WTC11 (cell line): Measurements from ENCODE around the gene CNBP. TPM values are rescaled to one million over a fixed set of nuclear protein-coding genes. Genes with fewer than 3 reads are reported as not detected.
"Not testable (repeated sequence)": the region's sequence is repeated elsewhere in the genome, so short reads cannot be mapped to it uniquely, and the experiment has no call there.

ENCODE experiments used
- ATAC-seq: fragments of 200-7000 bp; cut with Tn5 transposase; 2 replicates; pipeline ENCODE4 v1.10.0; 2021; ENCODE audit warnings: mild to moderate bottlenecking, moderate library complexity
- CTCF ChIA-PET: fragments of 300-600 bp; sonication (Branson Sonifier 250); formaldehyde crosslinking; loops from one replicate; lab custom pipeline; 2021; ENCODE audit warnings: antibody characterized with exemption; lab: Charles Lee
- POLR2A ChIA-PET: fragments of 350-600 bp; sonication (Branson Sonifier 250); formaldehyde crosslinking; loops from one replicate; lab custom pipeline; 2021; ENCODE audit warnings: antibody characterized with exemption; lab: Charles Lee
- DNase-seq: peaks from one replicate; pipeline ENCODE4 v3.0.0; 2021; ENCODE audit warnings: low spot score
- H3K27ac Mint-ChIP-seq: 2 replicates; pipeline ENCODE4 v1.8.0; 2021; ENCODE audit warnings: mixed read lengths
- H3K27me3 Mint-ChIP-seq: 2 replicates; pipeline ENCODE4 v1.8.0; 2021; ENCODE audit warnings: low read depth, mild to moderate bottlenecking, moderate library complexity, mixed read lengths
- H3K36me3 Mint-ChIP-seq: 2 replicates; pipeline ENCODE4 v1.8.0; 2021; ENCODE audit warnings: mixed read lengths
- H3K4me1 Mint-ChIP-seq: 2 replicates; pipeline ENCODE4 v1.8.0; 2022; ENCODE audit warnings: mixed read lengths
- H3K4me3 Mint-ChIP-seq: 2 replicates; pipeline ENCODE4 v1.8.0; 2021; ENCODE audit warnings: mild to moderate bottlenecking, moderate library complexity, mixed read lengths
- H3K9me3 Mint-ChIP-seq: 2 replicates; pipeline ENCODE4 v1.8.0; 2021; ENCODE audit warnings: mixed read lengths
- AR ChIP-seq: fragments of 250-450 bp; sonication (Bioruptor Pico); IDR thresholded peaks from 2 replicates; pipeline ENCODE4 v1.9.0; 2021; ENCODE audit warnings: mild to moderate bottlenecking
- ARID4B ChIP-seq: sonication (generic); formaldehyde crosslinking; IDR thresholded peaks from 2 replicates; pipeline ENCODE4 v1.8.0; 2023; ENCODE audit warnings: missing genetic modification reagents, mild to moderate bottlenecking, borderline replicate concordance
- ATF6 ChIP-seq: sonication (generic); formaldehyde crosslinking; IDR thresholded peaks from 2 replicates; pipeline ENCODE4 v1.8.1; 2023; ENCODE audit warnings: mild to moderate bottlenecking, missing genetic modification reagents
- CREM ChIP-seq: sonication (generic); formaldehyde crosslinking; IDR thresholded peaks from 2 replicates; pipeline ENCODE4 v1.8.1; 2022; ENCODE audit warnings: mild to moderate bottlenecking, missing genetic modification reagents, moderate library complexity
- ESRRA ChIP-seq: sonication (generic); formaldehyde crosslinking; IDR thresholded peaks from 2 replicates; pipeline ENCODE4 v1.8.1; 2022; ENCODE audit warnings: mild to moderate bottlenecking, missing genetic modification reagents, borderline replicate concordance
- KAT7 ChIP-seq: sonication (generic); formaldehyde crosslinking; IDR thresholded peaks from 2 replicates; pipeline ENCODE4 v1.8.1; 2023; ENCODE audit warnings: missing genetic modification reagents, mild to moderate bottlenecking, borderline replicate concordance
- NR1H2 ChIP-seq: sonication (generic); formaldehyde crosslinking; IDR thresholded peaks from 2 replicates; pipeline ENCODE4 v1.9.0; 2021; ENCODE audit warnings: mild to moderate bottlenecking, moderate library complexity, missing genetic modification reagents
- PRDM15 ChIP-seq: sonication (generic); formaldehyde crosslinking; IDR thresholded peaks from 2 replicates; pipeline ENCODE4 v1.8.0; 2022; ENCODE audit warnings: missing genetic modification reagents
- ZBTB43 ChIP-seq: sonication (generic); formaldehyde crosslinking; IDR thresholded peaks from 2 replicates; pipeline ENCODE4 v1.8.1; 2023; ENCODE audit warnings: mild to moderate bottlenecking, missing genetic modification reagents
- ZNF425 ChIP-seq: fragments of 250-450 bp; sonication (Bioruptor Pico); conservative IDR thresholded peaks from 2 replicates; pipeline ENCODE4 v1.9.0; 2021; ENCODE audit warnings: mild to moderate bottlenecking
- ZSCAN18 ChIP-seq: fragments of 250-450 bp; sonication (Bioruptor Pico); IDR thresholded peaks from 2 replicates; pipeline ENCODE4 v2.1.2; 2022; ENCODE audit warnings: mild to moderate bottlenecking, moderate library complexity
- total RNA-seq: library from RNA; stranded (reverse); gene quantifications from 3 replicates; pipeline ENCODE4 v1.2.3, GENCODE V29; 2021

Gene CNBP
- total RNA-seq, 1 experiment from 2014 or later, result 329 TPM

GRCh38 chr3:129195731-129196256 is 12.1 kb upstream of the CNBP start:
- H3K27me3 Mint-ChIP-seq, result no peaks in the 10 kb centered on the region
- no peak overlapping the region for H3K4me3 Mint-ChIP-seq
- no peaks in the 10 kb centered on the region for H3K4me1 Mint-ChIP-seq
- TF ChIP-seq ZBTB43 (no peak), ARID4B (CRISPR knock-in tag) (no peak), ZNF425 (no peak), ZSCAN18 (CRISPR knock-in tag) (no peak), ATF6 (CRISPR knock-in tag) (no peak), ESRRA (CRISPR knock-in tag) (no peak), NR1H2 (no peak), AR (CRISPR knock-in tag) (no peak), PRDM15 (CRISPR knock-in tag) (no peak), KAT7 (CRISPR knock-in tag) (no peak), CREM (no peak)
- CTCF ChIA-PET, result interaction anchor here (1.5 to 1.7 kb wide), 2 partner anchors 50 to 226 kb away, joined by 3 to 7 read pairs; no protein-coding TSS in a partner anchor
- ATAC-seq (no peak), DNase-seq (no peak)
- H3K27ac Mint-ChIP-seq, result no peak overlapping the region
- H3K9me3 Mint-ChIP-seq, result no peaks in the 10 kb centered on the region
- POLR2A ChIA-PET, result interaction anchor here (1.1 kb wide), 1 partner anchor 34 kb away, joined by 3 read pairs; no protein-coding TSS in a partner anchor
- H3K36me3 Mint-ChIP-seq, result no peaks in the 10 kb centered on the region

- ATAC-seq, POLR2A ChIA-PET, H3K4me1 Mint-ChIP-seq, H3K36me3 Mint-ChIP-seq, H3K4me3 Mint-ChIP-seq, H3K27ac Mint-ChIP-seq, CTCF ChIA-PET, DNase-seq, H3K27me3 Mint-ChIP-seq, H3K9me3 Mint-ChIP-seq: not testable (repeated sequence)
These were observed 6.1 kb upstream of the CNBP start for GRCh38 chr3:129189793-129190192.
